Ovary (tissue), 3 donors: ENCODE measurements around the gene ZNF549.

Source experiments
- CTCF ChIP-seq, 3 donors: fragments of 450-650 bp in 2 of 3; fragments of 200-600 bp in 1 of 3; IDR thresholded peaks; one replicate each; pipeline versions ENCODE4 v1.5.1 to v1.8.0; 2016 to 2022; ENCODE audit warnings: antibody characterized with exemption in 3 of 3, mild to moderate bottlenecking in 1 of 3
- EP300 ChIP-seq: sonication (generic); formaldehyde crosslinking; IDR thresholded peaks from one replicate; pipeline ENCODE4 v1.6.1; 2017; ENCODE audit warnings: antibody characterized with exemption
- POLR2A ChIP-seq: fragments of 450-650 bp; IDR thresholded peaks from one replicate; pipeline ENCODE4 v1.6.1; 2017; ENCODE audit warnings: antibody characterized with exemption, mild to moderate bottlenecking, moderate library complexity
- donor health status: DM: no; HTN: no; CAD: no.

GRCh38 chr19:57559404-57560025 lies 32.4 kb downstream of the ZNF549 start, which contains the start of gene ZNF550:
- TF ChIP-seq CTCF (IDR thresholded peaks at IDR 0.05) (no peak), POLR2A (peak; percentile 42), EP300 (no peak)
